Measurements from ENCODE around the gene EPN2. TPM values are rescaled to one million over a fixed set of nuclear protein-coding genes. Genes with fewer than 3 reads are reported as not detected.
A peak's percentile ranks its signal among the peaks of the same experiment; 100 is the strongest.

Gene EPN2
- polyA plus RNA-seq, 1 donor (not counting 4 experiments of a cell fraction or from before 2014, with no cell fraction given) = 30.2 TPM

- no peak overlapping the region for H3K4me3 ChIP-seq (ENCODE audit: control insufficient read depth in 2 of 3, extremely low read depth in 1 of 3, insufficient read depth in 2 of 3, low read depth in 1 of 3, low read length in 3 of 3)
- no peaks in the 10 kb centered on the region for H3K4me1 ChIP-seq (ENCODE audit: control insufficient read depth, extremely low read depth, insufficient read depth, low read length)
- H2AFZ ChIP-seq (ENCODE audit: control insufficient read depth, low read length) = no peak overlapping the region
- dilution Hi-C loops (cut with MboI; ENCODE audit: extremely low pct_ligation_motif_present, low sequenced_read_pairs) = no loop called here
- H3K27ac ChIP-seq (ENCODE audit: control insufficient read depth, insufficient read depth, low read length) = no peak overlapping the region
- no peaks in the 10 kb centered on the region for H3K27me3 ChIP-seq (ENCODE audit: control insufficient read depth, extremely low read depth, insufficient read depth, low read length)
- H3K79me2 ChIP-seq (ENCODE audit: control insufficient read depth, insufficient read depth, low read length) = no peaks in the 10 kb centered on the region
- H4K20me1 ChIP-seq (ENCODE audit: control insufficient read depth, extremely low read depth, insufficient read depth, low read length) = no peaks in the 10 kb centered on the region
- FAIRE-seq = no peak
- H3K9me3 ChIP-seq (ENCODE audit: control insufficient read depth, low read depth, low read length) = no peaks in the 10 kb centered on the region
- DNase-seq (ENCODE audit: low read depth, low spot score) = no peak
- H3K9me1 ChIP-seq (ENCODE audit: control insufficient read depth, extremely low read depth, insufficient read depth, low read length) = no peaks in the 10 kb centered on the region
- H3K36me3 ChIP-seq (ENCODE audit: control insufficient read depth in 2 of 2, extremely low read depth in 1 of 2, insufficient read depth in 2 of 2, low read length in 2 of 2) = peaks cover 9 to 21% of the 10 kb centered on the region in 2 experiments
- H3K9ac ChIP-seq (ENCODE audit: control insufficient read depth, extremely low read depth, insufficient read depth, low read length) = no peak overlapping the region
- TF ChIP-seq EZH2 (IDR thresholded peaks at IDR 0.05; ENCODE audit: low read length) (no peak), CTCF (optimal IDR thresholded peaks at IDR 0.05 in 1 of 3, IDR thresholded peaks at IDR 0.05 in 1 of 3, conservative IDR thresholded peaks at IDR 0.05 in 1 of 3; ENCODE audit: extremely low read depth in 1 of 3, insufficient read depth in 2 of 3, low read length in 3 of 3) (no peak)
- no peak overlapping the region for H3K4me2 ChIP-seq (ENCODE audit: control insufficient read depth, extremely low read depth, insufficient read depth, low read depth, low read length)
Observed at GRCh38 chr17:19320876-19321275, 83.7 kb downstream of the EPN2 start.

- FAIRE-seq (no peak), DNase-seq (ENCODE audit: low read depth, low spot score) (no peak)
- dilution Hi-C loops (cut with MboI; ENCODE audit: extremely low pct_ligation_motif_present, low sequenced_read_pairs) = no loop called here
Observed at GRCh38 chr17:19321481-19322128, 84.4 kb downstream of the EPN2 start.

More at GRCh38 chr17:19321481-19322128, 84.4 kb downstream of the EPN2 start:
- H3K9ac ChIP-seq (ENCODE audit: control insufficient read depth, extremely low read depth, insufficient read depth, low read length) = no peak overlapping the region
- H3K4me3 ChIP-seq (ENCODE audit: control insufficient read depth in 2 of 3, extremely low read depth in 1 of 3, insufficient read depth in 2 of 3, low read depth in 1 of 3, low read length in 3 of 3) = no peak overlapping the region
- H3K4me2 ChIP-seq (ENCODE audit: control insufficient read depth, extremely low read depth, insufficient read depth, low read depth, low read length) = no peak overlapping the region
- no peaks in the 10 kb centered on the region for H3K27me3 ChIP-seq (ENCODE audit: control insufficient read depth, extremely low read depth, insufficient read depth, low read length)
- TF ChIP-seq CTCF (optimal IDR thresholded peaks at IDR 0.05 in 1 of 3, IDR thresholded peaks at IDR 0.05 in 1 of 3, conservative IDR thresholded peaks at IDR 0.05 in 1 of 3; ENCODE audit: extremely low read depth in 1 of 3, insufficient read depth in 2 of 3, low read length in 3 of 3) (peak in 2 of 3 experiments; percentile 19 to 23), EZH2 (IDR thresholded peaks at IDR 0.05; ENCODE audit: low read length) (no peak)
- no peaks in the 10 kb centered on the region for H3K79me2 ChIP-seq (ENCODE audit: control insufficient read depth, insufficient read depth, low read length)
- no peaks in the 10 kb centered on the region for H3K9me1 ChIP-seq (ENCODE audit: control insufficient read depth, extremely low read depth, insufficient read depth, low read length)
- H3K27ac ChIP-seq (ENCODE audit: control insufficient read depth, insufficient read depth, low read length) = no peak overlapping the region
- peaks cover 2% of the 10 kb centered on the region for H3K4me1 ChIP-seq (ENCODE audit: control insufficient read depth, extremely low read depth, insufficient read depth, low read length)
- no peaks in the 10 kb centered on the region for H4K20me1 ChIP-seq (ENCODE audit: control insufficient read depth, extremely low read depth, insufficient read depth, low read length)
- no peaks in the 10 kb centered on the region for H3K9me3 ChIP-seq (ENCODE audit: control insufficient read depth, low read depth, low read length)
- H3K36me3 ChIP-seq (ENCODE audit: control insufficient read depth in 2 of 2, extremely low read depth in 1 of 2, insufficient read depth in 2 of 2, low read length in 2 of 2) = peaks cover 9 to 18% of the 10 kb centered on the region in 2 experiments
- H2AFZ ChIP-seq (ENCODE audit: control insufficient read depth, low read length) = no peak overlapping the region

All from keratinocyte (primary cell).